ENCODE data around the gene RGS9.
A peak's percentile ranks its signal among the peaks of the same experiment; 100 is the strongest.
"Not testable (repeated sequence)": the region's sequence is repeated elsewhere in the genome, so short reads cannot be mapped to it uniquely, and the experiment has no call there.

Gene RGS9

DNA sequence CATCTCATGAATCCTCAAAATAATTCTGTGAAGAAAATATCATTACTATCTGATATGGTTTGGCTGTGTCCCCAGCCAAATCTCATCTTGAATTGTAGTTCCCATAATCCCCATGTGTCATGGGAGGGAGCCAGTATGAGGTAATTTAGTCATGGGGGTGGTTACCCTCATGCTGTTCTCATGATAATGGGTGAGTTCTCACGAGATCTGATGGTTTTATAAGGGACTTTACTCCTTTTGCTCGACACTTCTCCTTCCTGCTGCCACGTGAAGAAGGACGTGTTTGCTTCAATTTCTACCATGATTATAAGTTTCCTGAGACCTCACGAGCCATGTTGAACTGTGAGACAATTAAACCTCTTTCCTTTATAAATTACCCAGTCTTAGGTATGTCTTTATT, 20.7 kb upstream of the RGS9 start:
- DNase-seq = not testable (repeated sequence)

DNA sequence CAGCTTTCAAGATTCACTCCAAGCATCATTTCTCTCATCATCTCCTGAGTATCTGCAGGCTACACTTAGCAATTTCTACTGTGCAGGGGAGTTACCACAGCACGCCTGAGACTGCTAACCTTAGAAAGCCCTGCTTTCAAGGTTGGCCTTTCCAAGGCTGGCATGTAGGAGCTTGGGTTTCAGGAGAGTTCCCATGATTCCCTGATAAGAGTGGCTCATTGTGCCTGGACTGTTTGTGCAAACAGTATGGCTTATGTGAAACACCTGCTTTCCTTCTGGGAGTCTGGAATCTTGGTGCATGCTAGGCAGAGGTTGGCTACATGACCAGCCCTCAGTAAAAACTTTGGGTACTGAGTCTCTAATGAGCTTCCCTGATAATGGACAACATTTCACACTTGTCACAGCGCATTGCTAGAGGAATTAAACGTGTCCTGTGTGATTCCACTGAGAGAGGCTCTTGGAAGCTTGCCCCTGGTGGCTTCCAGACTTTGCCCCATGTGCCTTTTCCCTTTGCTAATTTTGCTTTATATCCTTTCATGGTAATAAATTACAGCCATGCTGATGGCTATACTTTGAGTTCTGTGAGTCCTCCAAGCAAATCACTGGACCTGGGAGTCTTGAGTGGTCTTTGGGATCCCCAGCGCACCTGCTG, 19.7 kb upstream of the RGS9 start:
- DNase-seq = no peak

DNA sequence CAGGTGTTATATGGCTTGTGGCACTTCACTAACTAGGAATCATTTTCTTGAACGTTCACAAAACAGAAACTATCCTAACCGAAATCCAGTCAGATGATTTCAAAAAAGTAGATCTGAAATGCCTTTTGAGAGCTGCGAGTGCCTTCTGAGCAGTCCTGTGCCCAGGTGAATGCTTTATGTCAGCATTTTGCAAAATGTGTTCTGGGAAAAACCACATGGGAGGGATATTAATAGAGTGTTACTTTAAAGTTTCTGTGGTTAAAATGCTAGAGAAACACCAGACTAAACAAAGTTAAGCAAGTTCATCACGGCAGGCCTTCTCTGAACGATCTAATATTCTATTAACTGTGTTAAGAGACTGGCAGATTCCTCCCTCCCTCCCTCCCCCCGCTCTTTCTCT, 15.8 kb upstream of the RGS9 start:
- DNase-seq = no peak

DNA sequence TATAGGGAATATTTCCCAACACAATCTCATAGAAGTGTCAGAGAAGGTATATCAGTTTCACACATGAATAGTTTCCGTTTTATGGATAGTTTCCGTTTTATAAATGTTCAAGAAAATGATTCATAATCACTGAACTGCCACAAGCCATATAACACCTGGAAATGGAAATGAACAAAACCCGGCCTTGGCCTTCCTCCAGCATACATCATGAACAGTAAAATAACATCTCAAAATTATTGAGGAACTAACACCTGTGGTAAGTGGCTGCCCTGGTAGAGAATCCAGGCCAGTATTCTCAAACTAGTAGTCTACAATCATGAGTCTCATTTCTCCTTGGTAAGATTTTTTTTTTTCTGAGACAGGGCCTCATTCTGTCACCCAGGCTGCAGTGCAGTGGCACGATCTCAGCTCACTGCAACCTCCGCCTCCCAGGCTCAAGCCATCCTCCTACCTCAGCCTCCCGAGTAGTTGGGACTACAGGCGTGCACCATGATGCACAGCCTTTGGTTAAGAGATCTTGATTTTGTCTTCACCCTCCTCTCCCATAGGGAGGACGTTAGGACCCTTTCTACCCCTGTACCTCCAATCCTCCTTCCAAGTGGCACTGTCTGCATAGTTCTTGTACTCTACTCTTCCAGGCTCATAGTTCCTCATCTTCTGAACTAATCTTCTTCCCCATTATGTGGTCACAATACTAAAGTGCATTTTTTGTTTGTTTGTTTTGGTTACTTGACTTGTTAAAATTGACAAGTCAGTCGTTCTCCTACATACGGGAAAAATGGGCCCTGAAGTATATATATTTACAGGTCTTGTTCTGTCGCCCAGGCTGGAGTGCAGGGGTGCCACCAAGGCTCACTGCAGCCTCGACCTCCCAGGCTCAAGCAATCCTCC, 15.0 kb upstream of the RGS9 start:
- DNase-seq = no peak

DNA sequence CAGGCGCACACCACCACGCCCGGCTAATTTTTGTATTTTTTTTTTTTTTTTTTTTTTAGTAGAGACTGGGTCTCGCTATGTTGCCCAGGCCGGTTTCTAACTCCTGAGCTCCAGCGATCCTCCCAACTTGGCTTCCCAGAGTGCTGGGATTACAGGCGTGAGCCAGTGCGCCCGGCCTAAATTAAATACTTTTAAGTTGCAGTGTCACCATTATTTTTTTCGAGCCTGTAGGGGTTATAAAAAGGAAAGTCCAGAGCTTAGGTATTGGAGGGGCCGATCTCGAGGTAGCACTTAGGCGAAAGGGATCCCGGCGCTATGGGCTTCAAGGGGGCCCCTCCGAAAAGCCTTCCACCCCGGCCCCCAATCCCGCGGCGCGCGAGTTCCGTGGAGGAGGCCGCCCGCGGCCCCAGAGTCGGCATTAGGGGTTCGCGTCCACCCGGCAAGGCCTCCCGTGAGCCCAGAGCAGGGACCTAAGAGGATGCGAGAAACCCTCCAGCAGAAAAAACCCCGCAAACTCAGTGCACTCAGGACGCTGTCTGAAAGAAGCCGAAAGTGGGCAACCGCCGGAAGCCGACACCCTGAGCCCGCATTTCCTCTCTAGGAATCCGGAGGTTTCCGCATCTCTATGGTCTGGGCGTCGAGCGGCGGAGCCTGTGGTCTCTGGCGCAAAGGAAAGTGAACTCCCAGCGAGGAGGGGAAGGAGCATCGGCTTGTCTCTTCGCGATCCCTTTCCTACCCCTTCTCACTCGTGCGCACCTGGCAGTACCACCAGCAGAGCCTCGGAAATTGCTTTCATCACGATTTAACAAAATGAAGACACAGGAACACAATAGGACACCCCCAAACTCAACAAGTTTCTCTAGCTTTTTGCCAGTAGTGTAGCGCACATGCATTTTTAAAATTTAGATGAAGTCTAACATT, 14.1 kb upstream of the RGS9 start:
- peak; percentile 72 for DNase-seq

DNA sequence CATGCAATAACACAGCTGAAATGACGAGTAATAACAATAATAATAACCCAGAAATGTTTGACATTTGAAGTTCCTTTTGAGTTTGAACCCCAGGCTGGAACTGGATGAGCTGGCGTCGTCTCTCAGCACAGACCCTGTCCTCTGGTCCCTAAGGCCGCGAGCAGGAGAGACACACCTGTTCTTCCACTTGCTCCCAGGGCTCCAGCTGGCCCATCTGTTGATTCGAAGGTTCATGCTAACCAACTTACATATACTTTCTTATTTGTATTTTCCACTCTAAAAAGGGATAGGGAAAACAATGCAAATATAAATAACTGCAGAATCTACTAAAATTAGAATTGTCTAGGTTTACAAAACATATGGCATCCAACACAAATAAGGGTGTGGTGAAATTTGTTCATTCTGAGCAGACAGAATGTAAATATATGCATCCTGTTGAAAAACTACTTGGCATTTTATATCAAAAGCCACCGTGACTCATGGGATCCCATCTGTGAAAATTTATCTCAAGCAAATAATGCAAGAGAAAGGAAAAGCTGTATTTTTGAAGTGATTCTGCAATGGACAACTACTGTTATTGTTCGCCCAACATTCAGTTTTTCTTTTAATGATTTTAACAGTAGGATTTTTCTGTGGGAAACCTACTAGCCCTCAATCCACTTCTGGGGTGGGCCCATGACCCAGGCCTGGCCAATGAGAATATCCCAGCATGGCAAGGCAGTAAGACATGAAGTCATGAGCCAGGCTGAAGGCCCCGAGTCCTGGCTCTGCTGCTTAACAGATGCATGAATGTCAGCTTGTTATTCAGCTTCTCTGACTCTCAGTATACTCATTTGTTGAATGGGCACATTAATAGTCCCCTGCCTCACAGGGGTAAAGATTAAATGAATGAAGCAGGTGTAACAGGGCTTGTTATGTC, 13.2 kb upstream of the RGS9 start:
- no peak for DNase-seq

DNA sequence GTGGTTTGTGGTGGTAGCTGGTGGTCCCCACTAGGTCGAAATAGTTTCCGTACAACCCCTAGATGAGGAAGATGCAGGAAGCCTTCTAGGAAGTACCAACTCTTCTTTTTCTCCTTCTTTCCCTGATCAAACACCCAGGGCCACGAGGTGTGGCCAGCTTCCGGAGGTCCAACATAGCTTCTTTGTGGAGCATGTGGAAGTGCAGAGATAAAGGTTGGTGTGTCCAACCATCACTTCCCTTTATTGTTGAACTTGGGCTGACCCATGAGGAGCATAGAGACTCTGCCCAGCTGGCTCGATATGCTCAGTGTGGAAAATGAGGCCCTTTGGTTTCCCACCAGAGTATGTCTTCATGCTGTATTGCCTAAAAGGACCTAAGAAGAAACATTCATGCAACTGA, 6.3 kb upstream of the RGS9 start:
- DNase-seq = no peak

DNA sequence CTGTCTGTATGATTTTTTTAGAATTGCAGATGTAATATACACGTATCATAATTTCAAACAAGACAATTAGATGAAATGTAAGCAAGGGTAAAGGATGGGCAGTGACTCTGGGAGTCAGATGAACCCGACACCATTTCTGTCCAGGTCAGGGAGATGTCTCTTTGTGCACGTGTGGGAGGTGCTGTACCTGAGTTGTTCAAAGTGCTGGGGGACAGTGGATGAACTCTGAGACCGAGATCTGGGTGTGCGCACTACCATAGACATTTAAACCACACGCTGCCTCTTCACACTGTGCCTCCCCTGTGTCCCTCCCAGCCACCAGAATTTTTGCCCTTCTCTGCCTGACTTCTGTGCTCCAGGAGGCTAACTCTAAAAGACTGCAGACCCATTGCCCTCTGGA, 5.9 kb upstream of the RGS9 start:
- no peak for DNase-seq

DNA sequence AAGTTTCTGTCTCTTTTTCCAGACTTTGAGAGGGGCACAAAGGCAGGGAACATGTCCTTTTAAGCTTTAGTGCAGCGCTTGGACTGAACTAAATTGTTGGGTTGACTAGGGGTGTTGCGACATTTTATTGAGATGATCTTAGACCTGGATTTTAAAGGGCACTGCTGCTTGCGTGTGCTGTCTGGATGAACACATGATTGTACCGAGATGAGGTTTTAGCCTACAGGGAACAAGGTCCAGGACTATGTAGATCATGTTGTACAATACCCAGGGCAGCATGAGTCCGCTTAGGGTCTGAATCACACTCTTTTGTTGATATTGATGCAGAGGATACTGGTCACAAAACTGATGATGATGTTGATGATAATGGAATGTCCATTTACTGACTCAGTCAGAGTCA, 5.2 kb upstream of the RGS9 start:
- no peak for DNase-seq

DNA sequence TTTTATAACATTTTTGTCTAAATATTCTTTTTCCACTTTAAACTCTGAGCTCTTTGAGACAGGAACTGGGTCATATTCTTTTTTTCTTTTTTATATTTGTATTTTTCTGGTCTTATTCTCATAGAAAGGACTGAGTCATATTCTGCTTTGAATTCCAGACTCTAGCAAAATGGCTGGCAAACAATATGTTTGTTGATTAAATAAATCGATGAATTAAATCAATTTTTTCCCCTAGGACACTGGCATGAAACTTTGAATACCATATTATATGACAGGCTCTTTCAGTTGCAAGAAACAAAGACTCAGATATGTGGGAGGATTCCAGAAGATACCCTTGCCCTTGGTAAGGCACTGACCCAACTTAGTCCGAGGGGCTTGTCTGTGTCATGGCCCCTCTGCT, 3.1 kb upstream of the RGS9 start:
- DNase-seq = no peak

DNA sequence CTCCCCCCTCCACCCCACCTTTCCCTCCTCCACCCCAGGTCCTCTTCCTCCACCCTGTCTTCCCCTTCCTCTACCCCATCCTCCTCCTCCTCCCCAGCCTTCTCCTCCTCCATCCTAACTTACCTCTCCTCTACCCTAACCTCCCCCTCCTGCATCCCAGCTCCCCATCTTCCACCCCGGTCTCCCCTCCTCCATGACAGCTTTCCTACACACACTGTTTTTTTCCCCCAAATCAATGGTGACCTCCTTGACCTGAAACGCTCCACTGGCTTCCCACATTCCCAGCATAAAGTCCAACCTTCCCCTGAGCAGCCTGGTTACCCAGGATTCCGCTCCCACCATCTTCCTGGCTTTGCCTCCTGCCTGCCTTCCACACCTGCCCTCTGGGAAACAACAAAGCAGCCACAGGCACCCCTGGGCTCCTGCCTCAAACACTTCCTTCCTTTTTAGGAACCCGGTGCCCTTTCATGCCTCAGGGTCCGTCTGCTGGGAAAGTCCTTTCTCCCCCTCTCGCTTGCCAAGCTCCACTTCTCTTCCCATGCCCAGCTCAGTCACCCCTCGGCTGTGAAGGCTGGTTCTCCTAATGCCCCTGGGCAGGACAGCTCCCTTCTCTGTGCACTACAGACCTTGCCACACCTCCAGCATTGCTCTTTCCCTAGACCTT, 2.1 kb downstream of the RGS9 start:
- DNase-seq = no peak

DNA sequence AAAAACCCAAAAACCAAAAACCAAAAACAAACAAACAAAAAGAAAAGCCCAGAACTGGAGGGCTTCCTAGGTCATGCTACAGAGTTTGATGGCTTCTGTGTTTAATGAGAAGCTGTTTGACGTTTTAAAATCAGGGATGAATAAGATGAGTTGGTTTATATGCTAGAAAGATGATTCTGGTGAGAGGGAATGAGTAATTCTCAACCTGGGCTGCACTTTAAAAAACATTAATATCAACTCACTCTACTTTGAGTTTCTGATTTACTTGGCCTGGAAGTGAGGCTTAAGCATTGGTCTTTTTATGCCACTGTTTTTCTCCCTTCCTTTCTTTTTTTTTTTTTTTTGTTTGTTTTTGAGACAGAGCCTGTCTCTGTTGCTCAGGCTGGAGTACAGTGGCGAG, 5.1 kb downstream of the RGS9 start:
- no peak for DNase-seq

DNA sequence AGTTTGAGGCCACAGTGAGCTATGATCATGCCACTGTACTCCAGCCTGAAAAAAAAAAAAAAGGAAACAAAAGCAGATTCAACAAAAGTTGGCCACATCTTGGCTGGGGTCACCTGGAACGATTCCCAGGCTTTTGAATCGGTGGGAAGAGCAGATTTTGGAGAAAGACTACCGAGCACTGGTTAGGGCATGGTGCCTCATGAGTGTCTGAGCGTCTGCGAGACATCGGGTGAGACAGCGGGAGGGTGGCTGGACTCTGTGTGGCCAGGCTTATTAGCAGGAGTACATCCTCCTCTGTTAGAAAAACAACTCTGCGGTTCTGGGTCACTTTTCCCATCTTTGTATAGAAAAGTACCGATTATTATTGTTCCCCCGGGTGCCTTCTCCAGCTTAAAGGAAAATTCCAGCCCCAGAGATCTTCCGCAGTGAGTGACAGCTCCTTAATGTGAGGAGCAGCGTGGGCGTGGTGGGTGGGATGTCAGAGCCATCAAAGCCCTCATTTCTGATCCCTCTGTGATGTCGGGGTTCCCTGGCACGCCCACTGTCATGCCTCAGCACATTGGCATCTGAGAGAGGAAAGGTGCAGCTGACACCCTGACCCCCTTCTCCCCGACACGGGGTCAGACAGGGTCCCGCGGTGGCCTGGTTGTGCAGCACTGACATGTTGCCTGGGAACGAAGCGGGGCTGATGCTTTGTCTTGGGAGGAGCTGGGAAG, 6.9 kb downstream of the RGS9 start:
- no peak for DNase-seq

DNA sequence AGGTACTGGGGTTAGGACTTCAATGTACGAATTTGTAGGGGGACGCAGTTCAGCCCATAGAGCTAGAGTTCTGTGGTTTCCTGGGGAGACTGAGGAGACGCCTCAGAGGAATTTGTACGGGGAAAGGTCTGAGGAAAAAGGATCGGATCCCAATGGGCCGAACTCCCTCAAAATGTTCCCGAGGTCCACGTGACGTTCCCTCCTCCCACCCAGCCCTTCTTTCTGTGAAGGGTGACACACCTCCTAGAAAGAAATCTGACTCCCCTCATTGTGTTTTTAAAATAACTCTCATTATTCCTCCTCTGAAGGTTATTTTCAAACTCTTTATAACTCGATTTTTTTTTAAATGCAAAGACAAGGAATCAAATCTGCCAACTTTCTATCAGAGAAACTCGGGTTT, 8.6 kb downstream of the RGS9 start:
- DNase-seq = no peak

DNA sequence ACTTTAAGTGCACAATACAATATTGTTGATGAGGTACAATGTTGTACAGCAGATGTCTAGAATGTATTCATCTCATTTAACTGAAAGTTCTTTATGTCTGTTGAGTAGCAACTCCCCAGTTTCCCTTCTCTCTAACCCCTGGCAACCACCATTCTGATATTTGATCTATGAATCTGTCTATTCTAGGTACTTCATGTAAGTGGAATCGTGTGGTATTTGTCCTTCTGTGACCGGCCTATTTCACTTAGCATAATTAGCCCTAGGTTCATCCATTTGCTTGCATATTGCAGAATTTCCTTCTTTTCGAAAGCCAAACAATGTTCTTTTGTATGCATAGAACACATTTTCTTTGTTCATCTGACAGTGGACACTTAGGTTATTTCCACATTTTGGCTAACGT, 10.8 kb downstream of the RGS9 start:
- no peak for DNase-seq

DNA sequence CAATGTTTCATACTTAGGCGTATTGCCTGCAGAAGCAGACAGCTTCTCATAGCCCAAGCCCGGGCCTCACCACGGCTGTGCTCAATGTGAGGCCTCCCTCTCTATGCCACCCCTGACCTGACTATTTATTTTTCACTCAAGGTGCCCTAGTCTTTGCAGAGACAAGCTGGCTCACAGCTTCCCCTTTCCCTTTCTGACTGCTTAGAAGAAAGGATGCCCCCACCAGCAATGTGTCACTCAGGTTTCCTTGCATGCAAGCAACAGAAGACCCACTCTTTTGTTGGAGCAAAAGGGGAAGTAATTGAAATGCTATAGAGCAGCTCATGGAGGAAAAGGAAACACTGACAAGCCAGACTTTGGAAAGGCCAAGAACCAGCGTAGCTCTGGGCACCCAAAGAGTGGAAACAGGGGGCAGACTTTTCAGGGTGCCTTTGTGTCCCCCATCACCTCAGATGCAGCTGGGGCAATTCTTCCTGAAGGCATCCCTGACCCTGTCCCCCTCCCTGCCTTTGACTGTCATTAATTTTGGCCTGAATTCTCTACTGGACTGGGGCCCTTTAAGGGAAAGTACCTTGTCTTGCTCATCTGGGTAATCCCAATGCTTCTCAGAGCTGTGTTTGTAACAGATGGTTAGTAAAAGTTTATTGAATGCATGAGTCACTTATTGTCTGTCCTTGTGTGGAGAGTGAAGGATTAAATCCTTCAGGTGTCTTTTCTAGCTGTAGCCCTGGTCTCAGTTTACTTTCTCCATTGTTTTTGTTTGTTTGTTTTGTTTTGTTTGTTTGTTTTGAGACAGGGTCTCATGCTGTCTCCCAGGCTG, 17.8 kb downstream of the RGS9 start:
- no peak for DNase-seq

DNA sequence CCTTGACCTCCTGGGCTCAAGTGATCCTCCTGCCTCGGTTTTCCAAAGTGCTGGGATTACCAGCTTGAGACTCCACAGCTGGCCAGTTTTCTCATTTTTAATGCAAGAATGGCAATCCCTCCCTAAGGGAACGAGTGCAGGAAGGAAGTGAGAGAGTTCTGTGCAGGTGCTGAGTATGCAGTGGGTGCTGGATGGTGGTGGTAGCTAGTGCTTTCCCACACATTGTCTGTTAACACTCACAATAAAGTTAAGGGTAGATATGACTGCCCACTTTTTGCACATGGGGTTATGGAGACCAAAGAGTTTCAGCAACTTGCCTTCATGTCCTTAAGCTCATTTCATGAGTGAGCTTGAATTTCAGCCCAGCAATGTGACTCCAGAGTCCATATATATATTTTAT, 18.5 kb downstream of the RGS9 start:
- no peak for DNase-seq

DNA sequence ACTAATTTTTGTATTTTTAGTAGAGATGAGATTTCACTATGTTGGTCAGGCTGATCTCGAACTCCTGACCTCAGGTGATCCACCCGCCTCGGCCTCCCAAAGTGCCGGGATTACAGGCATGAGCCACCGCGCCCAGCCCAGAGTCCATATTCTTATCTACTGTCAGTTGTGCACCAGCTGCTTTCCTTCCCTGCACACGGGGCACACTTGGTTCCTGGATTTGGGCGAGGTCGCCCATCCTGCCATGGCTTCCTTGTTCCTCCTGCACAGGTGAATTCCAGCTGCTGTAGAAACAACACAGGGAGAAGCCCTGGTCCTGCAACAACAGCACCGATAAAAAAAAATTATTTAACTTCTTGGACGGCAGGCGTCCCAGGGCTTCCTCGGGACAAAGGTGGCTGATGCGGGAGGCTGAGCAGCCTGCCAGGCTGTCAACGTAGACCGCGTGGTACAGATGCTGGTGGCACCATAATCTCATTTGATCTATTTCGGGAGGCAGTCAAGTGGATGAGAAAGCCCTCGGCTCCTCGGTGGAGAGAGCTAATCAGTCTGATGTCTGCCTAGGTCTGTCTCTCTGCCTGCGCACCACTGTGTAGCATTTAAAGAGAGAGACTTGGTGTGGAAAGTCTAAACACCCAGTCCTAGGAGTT, 19.1 kb downstream of the RGS9 start:
- no peak for DNase-seq

DNA sequence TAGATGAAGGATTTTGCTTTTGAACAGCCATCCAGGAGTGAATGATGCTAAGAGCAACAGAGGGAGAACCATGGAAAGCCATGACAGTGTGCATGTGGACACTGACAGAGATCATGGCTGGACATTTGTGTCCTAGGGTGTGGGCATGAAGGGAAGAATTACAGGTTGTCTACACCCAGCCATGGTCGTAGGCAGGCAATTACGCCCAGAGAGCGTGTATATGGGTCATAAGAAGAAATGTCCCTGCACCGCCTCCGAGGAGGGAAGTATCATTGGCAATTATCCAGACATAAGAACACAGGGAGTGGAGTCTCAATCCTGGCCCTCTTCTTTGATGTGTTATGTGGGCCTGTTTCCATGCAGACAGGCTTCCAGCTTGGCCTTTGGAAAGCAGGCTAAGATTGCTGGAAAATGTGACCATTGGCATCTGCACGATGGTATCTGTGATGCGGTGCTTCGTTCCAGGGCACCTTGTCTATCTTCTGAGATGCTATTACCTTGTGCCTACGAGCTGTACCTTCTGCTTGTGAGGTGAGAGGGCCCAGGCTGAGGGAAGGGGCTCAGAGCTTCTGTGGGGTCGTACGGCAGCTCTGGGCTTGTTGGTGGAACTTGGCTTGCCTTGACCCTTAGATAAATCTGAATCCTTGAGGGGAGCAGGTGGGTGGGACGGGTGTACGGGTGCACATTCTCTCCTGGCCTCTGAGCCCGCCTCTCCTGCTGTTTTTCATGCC, 19.8 kb downstream of the RGS9 start:
- no peak for DNase-seq

Data from NCI-H1048 (cell line).